CD4-positive, alpha-beta T cell treated with Interleukin-2 at 100 ng/mL for 4 hours (primary cell): Measurements from ENCODE around the gene TIMP2.
"Not testable (repeated sequence)": the region's sequence is repeated elsewhere in the genome, so short reads cannot be mapped to it uniquely, and the experiment has no call there.

Experiments used
- DNase-seq: peaks from one replicate; pipeline ENCODE4 v3.0.0-alpha.2; 2020; ENCODE audit warnings: low spot score

Gene TIMP2

GRCh38 chr17:78888941-78889518 is 36.2 kb downstream of the TIMP2 start:
- DNase-seq = no peak

- DNase-seq = no peak
Measured at GRCh38 chr17:78886954-78887353, 38.2 kb downstream of the TIMP2 start.

GRCh38 chr17:78885956-78886355 is 39.2 kb downstream of the TIMP2 start:
- no peak for DNase-seq

- DNase-seq = no peak
Measured at GRCh38 chr17:78884876-78885667, 40.1 kb downstream of the TIMP2 start.

GRCh38 chr17:78884148-78884825 is 40.9 kb downstream of the TIMP2 start:
- no peak for DNase-seq

- no peak for DNase-seq
Measured at GRCh38 chr17:78883533-78884131, 41.6 kb downstream of the TIMP2 start.

GRCh38 chr17:78883089-78883532 is 42.1 kb downstream of the TIMP2 start:
- DNase-seq = no peak

- no peak for DNase-seq
Measured at GRCh38 chr17:78882540-78883088, 42.6 kb downstream of the TIMP2 start.

- DNase-seq = no peak
Measured at GRCh38 chr17:78879635-78880186, 45.5 kb downstream of the TIMP2 start.

GRCh38 chr17:78878871-78879527 is 46.2 kb downstream of the TIMP2 start:
- no peak for DNase-seq

- no peak for DNase-seq
Measured at GRCh38 chr17:78878261-78878660, 46.9 kb downstream of the TIMP2 start.

- DNase-seq = not testable (repeated sequence)
Measured at GRCh38 chr17:78876954-78877517, 48.2 kb downstream of the TIMP2 start.

GRCh38 chr17:78876094-78876597 is 49.0 kb downstream of the TIMP2 start:
- no peak for DNase-seq

GRCh38 chr17:78875363-78876093 is 49.7 kb downstream of the TIMP2 start:
- no peak for DNase-seq

- DNase-seq = no peak
Measured at GRCh38 chr17:78873519-78874340, 51.5 kb downstream of the TIMP2 start.

- no peak for DNase-seq
Measured at GRCh38 chr17:78872486-78872885, 52.7 kb downstream of the TIMP2 start.

GRCh38 chr17:78870621-78871020 is 54.6 kb downstream of the TIMP2 start:
- no peak for DNase-seq

- no peak for DNase-seq
Measured at GRCh38 chr17:78868391-78868790, 56.8 kb downstream of the TIMP2 start.

GRCh38 chr17:78867046-78867445 is 58.1 kb downstream of the TIMP2 start:
- DNase-seq = not testable (repeated sequence)
